HCT116 (cell line): ENCODE data around the gene SETD2. TPM values are rescaled to one million over a fixed set of nuclear protein-coding genes. Genes with fewer than 3 reads are reported as not detected.

Experiments used
- ATAC-seq: fragments of 200-7000 bp; cut with Tn5 transposase; 2 replicates; pipeline ENCODE4 v1.9.1; 2020; ENCODE audit warnings: mild to moderate bottlenecking, moderate library complexity
- BruUV-seq: library from RNA; stranded (reverse); fragments of 400-500 nt; replicated peaks from 2 replicates; lab custom pipeline; 2021; lab: Mats Ljungman, UMichigan
- CTCF ChIA-PET: fragments of 300-600 bp; sonication (Branson Sonifier 250); formaldehyde crosslinking; loops from one replicate; lab custom pipeline; 2021; ENCODE audit warnings: antibody characterized with exemption; lab: Charles Lee
- POLR2A ChIA-PET: fragments of 300-600, 350-600 bp; sonication (Branson Sonifier 250); formaldehyde crosslinking; loops from one replicate; lab custom pipeline; 2021; ENCODE audit warnings: antibody characterized with exemption; lab: Charles Lee
- RAD21 ChIA-PET, 2 experiments: fragments of 300-600 bp; sonication (Branson Sonifier 250); formaldehyde crosslinking; loops; one replicate each; lab custom pipeline; 2023; ENCODE audit warnings: low total read pairs in 2 of 2; ENCODE audit not compliant: uncharacterized antibody in 2 of 2, unreplicated experiment in 2 of 2, low non-redundant PET in 1 of 2; lab: Charles Lee
- DNase-seq: peaks from one replicate; pipeline ENCODE4 v3.0.0-alpha.2; 2010; ENCODE audit warnings: low read depth, low spot score
- H2AFZ ChIP-seq: fragments of 200-600 bp; shearing (Covaris generic), sonication (generic); 2 replicates; pipeline ENCODE4 v1.6.1; 2017; ENCODE audit warnings: low read depth, mixed run types, mixed read lengths, antibody characterized with exemption, low read length; ENCODE audit not compliant: poor library complexity, severe bottlenecking
- H3K27ac ChIP-seq: 2 replicates; pipeline ENCODE4 v1.5.1; 2012; ENCODE audit warnings: low read depth, low read length
- H3K27me3 ChIP-seq: fragments of 200-600 bp; sonication (generic); 2 replicates; pipeline ENCODE4 v1.6.1; 2016; ENCODE audit warnings: mixed run types, low read length, mixed read lengths; ENCODE audit not compliant: insufficient read depth
- H3K36me3 ChIP-seq, 2 experiments: fragments of 200-500 bp in 1 of 2; fragments of 200-600 bp in 1 of 2; sonication (Bioruptor generic) in 1 of 2; sonication (generic) in 1 of 2; 2 replicates each; pipeline versions ENCODE4 v1.5.1 to v1.6.1; 2014 to 2016; ENCODE audit warnings: low read length in 2 of 2, inconsistent platforms in 1 of 2, mixed read lengths in 1 of 2, mixed run types in 1 of 2; ENCODE audit not compliant: insufficient read depth in 2 of 2, control insufficient read depth in 1 of 2
- H3K4me1 ChIP-seq, 2 experiments: fragments of 200-600 bp in 1 of 2; sonication (generic) in 1 of 2; 2 replicates each; pipeline versions ENCODE4 v1.5.1 to v1.6.1; 2012 to 2017; ENCODE audit warnings: low read length in 2 of 2, inconsistent platforms in 1 of 2, mild to moderate bottlenecking in 1 of 2, mixed read lengths in 1 of 2, mixed run types in 1 of 2, moderate library complexity in 1 of 2; ENCODE audit not compliant: insufficient read depth in 2 of 2, control insufficient read depth in 1 of 2
- H3K4me2 ChIP-seq: fragments of 200-600 bp; sonication (generic); 2 replicates; pipeline ENCODE4 v1.6.1; 2017; ENCODE audit warnings: mixed run types, low read length, mixed read lengths
- H3K4me3 ChIP-seq, 2 experiments: fragments of 200-600 bp in 1 of 2; sonication (generic) in 1 of 2; replicated peaks in 1 of 2; 2 replicates each; pipeline ENCODE4 v1.5.1; 2011 to 2016; ENCODE audit warnings: low read length in 2 of 2, control low read depth in 1 of 2, low read depth in 1 of 2, mild to moderate bottlenecking in 1 of 2, mixed read lengths in 1 of 2, mixed run types in 1 of 2
- H3K79me2 ChIP-seq: fragments of 200-600 bp; sonication (generic); 2 replicates; pipeline ENCODE4 v1.6.1; 2017; ENCODE audit warnings: mild to moderate bottlenecking, mixed run types, low read length, moderate library complexity, mixed read lengths; ENCODE audit not compliant: insufficient read depth
- H3K9ac ChIP-seq: fragments of 200-600 bp; sonication (generic); 2 replicates; pipeline ENCODE4 v1.6.1; 2016; ENCODE audit warnings: low read length, mixed read lengths
- H3K9me2 ChIP-seq: fragments of 200-600 bp; sonication (generic), shearing (Covaris generic); 2 replicates; pipeline ENCODE4 v1.6.1; 2017; ENCODE audit warnings: mixed run types, mild to moderate bottlenecking, moderate library complexity; ENCODE audit not compliant: insufficient read depth
- H3K9me3 ChIP-seq, 2 experiments: fragments of 200-500 bp in 1 of 2; fragments of 200-600 bp in 1 of 2; sonication (Bioruptor generic) in 1 of 2; sonication (generic) in 1 of 2; 2 replicates each; pipeline ENCODE4 v1.6.1; 2014 to 2017; ENCODE audit warnings: low read length in 2 of 2, mixed read lengths in 2 of 2, inconsistent platforms in 1 of 2, low read depth in 1 of 2, mild to moderate bottlenecking in 1 of 2, mixed run types in 1 of 2, moderate library complexity in 1 of 2; ENCODE audit not compliant: control insufficient read depth in 1 of 2, insufficient read depth in 1 of 2
- H4K20me1 ChIP-seq: fragments of 200-600 bp; sonication (generic), shearing (Covaris generic); 2 replicates; pipeline ENCODE4 v1.6.1; 2017; ENCODE audit warnings: mixed run types, mild to moderate bottlenecking, moderate library complexity; ENCODE audit not compliant: insufficient read depth
- ATF3 ChIP-seq: IDR thresholded peaks from 2 replicates; pipeline ENCODE4 v1.6.1; 2012
- CBX3 ChIP-seq: IDR thresholded peaks from 2 replicates; pipeline ENCODE4 v1.6.1; 2012; ENCODE audit warnings: low read depth
- CEBPB ChIP-seq: IDR thresholded peaks from 2 replicates; pipeline ENCODE4 v1.6.1; 2012; ENCODE audit warnings: low read depth
- EGR1 ChIP-seq: IDR thresholded peaks from 2 replicates; pipeline ENCODE4 v1.6.1; 2012; ENCODE audit warnings: low read depth
- ELF1 ChIP-seq: IDR thresholded peaks from 2 replicates; pipeline ENCODE4 v1.6.1; 2012; ENCODE audit warnings: low read depth, borderline replicate concordance
- EZH2 ChIP-seq: fragments of 200-600 bp; sonication (generic); IDR thresholded peaks from 2 replicates; pipeline ENCODE4 v1.6.1; 2017; ENCODE audit warnings: antibody characterized with exemption, mixed run types
- EZH2phosphoT487 ChIP-seq: fragments of 200-600 bp; IDR thresholded peaks from 2 replicates; pipeline ENCODE4 v1.6.1; 2018; ENCODE audit warnings: antibody characterized with exemption, borderline replicate concordance
- FOSL1 ChIP-seq: IDR thresholded peaks from 2 replicates; pipeline ENCODE4 v1.6.1; 2012; ENCODE audit warnings: low read depth
- JUND ChIP-seq: IDR thresholded peaks from 2 replicates; pipeline ENCODE4 v1.6.1; 2012
- POLR2AphosphoS5 ChIP-seq: IDR thresholded peaks from 2 replicates; pipeline ENCODE4 v1.6.1; 2011; ENCODE audit warnings: mild to moderate bottlenecking, low read depth, low read length, moderate library complexity
- RAD21 ChIP-seq: IDR thresholded peaks from 2 replicates; pipeline ENCODE4 v1.6.1; 2012; ENCODE audit warnings: low read depth, mild to moderate bottlenecking
- SIN3A ChIP-seq: IDR thresholded peaks from 2 replicates; pipeline ENCODE4 v1.6.1; 2012; ENCODE audit warnings: low read depth
- SP1 ChIP-seq: IDR thresholded peaks from 2 replicates; pipeline ENCODE4 v1.6.1; 2012; ENCODE audit warnings: low read depth
- SRF ChIP-seq: IDR thresholded peaks from 2 replicates; pipeline ENCODE4 v1.6.1; 2012; ENCODE audit warnings: low read depth
- TCF7L2 ChIP-seq: IDR thresholded peaks from 2 replicates; pipeline ENCODE4 v1.7.0; 2011; ENCODE audit warnings: borderline replicate concordance, inconsistent platforms; ENCODE audit not compliant: insufficient read depth, insufficient read length; ENCODE audit errors: extremely low read depth
- YY1 ChIP-seq: IDR thresholded peaks from 2 replicates; pipeline ENCODE4 v1.6.1; 2011; ENCODE audit warnings: low read length, low read depth, moderate library complexity, mild to moderate bottlenecking; ENCODE audit not compliant: insufficient replicate concordance; ENCODE audit errors: extremely low read depth
- ZFX ChIP-seq: fragments of 450-650 bp; IDR thresholded peaks from 2 replicates; pipeline ENCODE4 v1.6.1; 2017
- ZNF274 ChIP-seq: fragments of 200-500 bp; sonication (Bioruptor generic); IDR thresholded peaks from 2 replicates; pipeline ENCODE4 v1.6.1; 2014; ENCODE audit warnings: mild to moderate bottlenecking, low read depth, low read length, inconsistent platforms
- intact Hi-C: fragments of 100-400 bp; cut with micrococcal nuclease; formaldehyde crosslinking; loops from 2 replicates; pipeline ENCODE4 v1.10.0; 2022
- total RNA-seq: library from RNA; stranded (reverse); gene quantifications from one replicate; pipeline ENCODE4 v1.2.1, GENCODE V29; 2021; ENCODE audit not compliant: unreplicated experiment
- TF ChIP-seq, protein P1 (sequence below), 3 experiments: fragments of 200-600 bp in 1 of 3; sonication (generic) in 1 of 3; IDR thresholded peaks in 2 of 3; conservative IDR thresholded peaks in 1 of 3; 2 replicates each; pipeline ENCODE4 v1.5.1; 2012 to 2017; ENCODE audit warnings: low read depth in 2 of 3, low read length in 2 of 3, antibody characterized with exemption in 1 of 3, borderline replicate concordance in 1 of 3, control low read depth in 1 of 3, mild to moderate bottlenecking in 1 of 3, mixed read lengths in 1 of 3, mixed run types in 1 of 3, moderate library complexity in 1 of 3; ENCODE audit not compliant: insufficient read depth in 1 of 3
- TF ChIP-seq, protein P2 (sequence below): IDR thresholded peaks from 2 replicates; pipeline ENCODE4 v1.6.1; 2011; ENCODE audit warnings: mild to moderate bottlenecking, low read length, moderate library complexity; ENCODE audit not compliant: insufficient replicate concordance; ENCODE audit errors: extremely low read depth

Gene SETD2
- total RNA-seq, 1 experiment from 2014 or later = 33.0 TPM

GRCh38 chr3:46996689-46997452, 167.0 kb downstream of the SETD2 start:
- Histone ChIP-seq H3K27me3 (no peaks in the 10 kb centered on the region), H3K9me2 (no peaks in the 10 kb centered on the region), H3K4me3 (no peak overlapping the region), H3K27ac (no peak overlapping the region), H3K4me1 (peaks cover 0 to 15% of the 10 kb centered on the region in 2 experiments; a peak in 1 of 4 replicates), H3K36me3 (peaks cover 0 to 15% of the 10 kb centered on the region in 2 experiments; a peak in 2 of 4 replicates), H3K79me2 (no peaks in the 10 kb centered on the region), H2AFZ (no peak overlapping the region), H3K9me3 (no peaks in the 10 kb centered on the region), H4K20me1 (no peaks in the 10 kb centered on the region), H3K9ac (no peak overlapping the region), H3K4me2 (no peak overlapping the region)
- DNase-seq (no peak), ATAC-seq (no peak)
- POLR2A ChIA-PET = no interaction called here
- intact Hi-C loops = no loop called here
- no TSS peak for BruUV-seq
- RAD21 ChIA-PET = no interaction called here
- TF ChIP-seq JUND (no peak), CEBPB (no peak), ELF1 (no peak), YY1 (no peak), ZFX (no peak), FOSL1 (no peak), ATF3 (no peak), TCF7L2 (no peak), SP1 (no peak), ZNF274 (no peak), EZH2phosphoT487 (no peak), EGR1 (no peak), EZH2 (no peak), SIN3A (no peak), CBX3 (no peak), RAD21 (no peak), SRF (no peak), POLR2AphosphoS5 (no peak)
- TF ChIP-seq, protein P1, sequence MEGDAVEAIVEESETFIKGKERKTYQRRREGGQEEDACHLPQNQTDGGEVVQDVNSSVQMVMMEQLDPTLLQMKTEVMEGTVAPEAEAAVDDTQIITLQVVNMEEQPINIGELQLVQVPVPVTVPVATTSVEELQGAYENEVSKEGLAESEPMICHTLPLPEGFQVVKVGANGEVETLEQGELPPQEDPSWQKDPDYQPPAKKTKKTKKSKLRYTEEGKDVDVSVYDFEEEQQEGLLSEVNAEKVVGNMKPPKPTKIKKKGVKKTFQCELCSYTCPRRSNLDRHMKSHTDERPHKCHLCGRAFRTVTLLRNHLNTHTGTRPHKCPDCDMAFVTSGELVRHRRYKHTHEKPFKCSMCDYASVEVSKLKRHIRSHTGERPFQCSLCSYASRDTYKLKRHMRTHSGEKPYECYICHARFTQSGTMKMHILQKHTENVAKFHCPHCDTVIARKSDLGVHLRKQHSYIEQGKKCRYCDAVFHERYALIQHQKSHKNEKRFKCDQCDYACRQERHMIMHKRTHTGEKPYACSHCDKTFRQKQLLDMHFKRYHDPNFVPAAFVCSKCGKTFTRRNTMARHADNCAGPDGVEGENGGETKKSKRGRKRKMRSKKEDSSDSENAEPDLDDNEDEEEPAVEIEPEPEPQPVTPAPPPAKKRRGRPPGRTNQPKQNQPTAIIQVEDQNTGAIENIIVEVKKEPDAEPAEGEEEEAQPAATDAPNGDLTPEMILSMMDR (IDR thresholded peaks at IDR 0.05 in 2 of 3, conservative IDR thresholded peaks at IDR 0.05 in 1 of 3; ENCODE audit: borderline replicate concordance in 1 of 3, insufficient read depth in 1 of 3, low read depth in 2 of 3, low read length in 2 of 3) = no peak
- TF ChIP-seq, protein P2, sequence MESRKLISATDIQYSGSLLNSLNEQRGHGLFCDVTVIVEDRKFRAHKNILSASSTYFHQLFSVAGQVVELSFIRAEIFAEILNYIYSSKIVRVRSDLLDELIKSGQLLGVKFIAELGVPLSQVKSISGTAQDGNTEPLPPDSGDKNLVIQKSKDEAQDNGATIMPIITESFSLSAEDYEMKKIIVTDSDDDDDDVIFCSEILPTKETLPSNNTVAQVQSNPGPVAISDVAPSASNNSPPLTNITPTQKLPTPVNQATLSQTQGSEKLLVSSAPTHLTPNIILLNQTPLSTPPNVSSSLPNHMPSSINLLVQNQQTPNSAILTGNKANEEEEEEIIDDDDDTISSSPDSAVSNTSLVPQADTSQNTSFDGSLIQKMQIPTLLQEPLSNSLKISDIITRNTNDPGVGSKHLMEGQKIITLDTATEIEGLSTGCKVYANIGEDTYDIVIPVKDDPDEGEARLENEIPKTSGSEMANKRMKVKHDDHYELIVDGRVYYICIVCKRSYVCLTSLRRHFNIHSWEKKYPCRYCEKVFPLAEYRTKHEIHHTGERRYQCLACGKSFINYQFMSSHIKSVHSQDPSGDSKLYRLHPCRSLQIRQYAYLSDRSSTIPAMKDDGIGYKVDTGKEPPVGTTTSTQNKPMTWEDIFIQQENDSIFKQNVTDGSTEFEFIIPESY = no peak
- CTCF ChIA-PET = no interaction called here
